GM12872 (cell line): ENCODE data around the gene HYAL2.

Experiments used
- TF ChIP-seq, protein P1 (sequence below): IDR thresholded peaks from 3 replicates; pipeline ENCODE4 v1.5.1; 2011; ENCODE audit warnings: low read depth, mild to moderate bottlenecking, low read length, moderate library complexity; ENCODE audit not compliant: insufficient read depth

HYAL2 gene

GRCh38 chr3:50319181-50319893 is 3.2 kb downstream of the HYAL2 start:
- TF ChIP-seq, protein P1, sequence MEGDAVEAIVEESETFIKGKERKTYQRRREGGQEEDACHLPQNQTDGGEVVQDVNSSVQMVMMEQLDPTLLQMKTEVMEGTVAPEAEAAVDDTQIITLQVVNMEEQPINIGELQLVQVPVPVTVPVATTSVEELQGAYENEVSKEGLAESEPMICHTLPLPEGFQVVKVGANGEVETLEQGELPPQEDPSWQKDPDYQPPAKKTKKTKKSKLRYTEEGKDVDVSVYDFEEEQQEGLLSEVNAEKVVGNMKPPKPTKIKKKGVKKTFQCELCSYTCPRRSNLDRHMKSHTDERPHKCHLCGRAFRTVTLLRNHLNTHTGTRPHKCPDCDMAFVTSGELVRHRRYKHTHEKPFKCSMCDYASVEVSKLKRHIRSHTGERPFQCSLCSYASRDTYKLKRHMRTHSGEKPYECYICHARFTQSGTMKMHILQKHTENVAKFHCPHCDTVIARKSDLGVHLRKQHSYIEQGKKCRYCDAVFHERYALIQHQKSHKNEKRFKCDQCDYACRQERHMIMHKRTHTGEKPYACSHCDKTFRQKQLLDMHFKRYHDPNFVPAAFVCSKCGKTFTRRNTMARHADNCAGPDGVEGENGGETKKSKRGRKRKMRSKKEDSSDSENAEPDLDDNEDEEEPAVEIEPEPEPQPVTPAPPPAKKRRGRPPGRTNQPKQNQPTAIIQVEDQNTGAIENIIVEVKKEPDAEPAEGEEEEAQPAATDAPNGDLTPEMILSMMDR, result no peak

GRCh38 chr3:50318615-50319014 is 3.9 kb downstream of the HYAL2 start:
- TF ChIP-seq, protein P1, result no peak

GRCh38 chr3:50318163-50318562 is 4.4 kb downstream of the HYAL2 start:
- TF ChIP-seq, protein P1, result no peak

DNA sequence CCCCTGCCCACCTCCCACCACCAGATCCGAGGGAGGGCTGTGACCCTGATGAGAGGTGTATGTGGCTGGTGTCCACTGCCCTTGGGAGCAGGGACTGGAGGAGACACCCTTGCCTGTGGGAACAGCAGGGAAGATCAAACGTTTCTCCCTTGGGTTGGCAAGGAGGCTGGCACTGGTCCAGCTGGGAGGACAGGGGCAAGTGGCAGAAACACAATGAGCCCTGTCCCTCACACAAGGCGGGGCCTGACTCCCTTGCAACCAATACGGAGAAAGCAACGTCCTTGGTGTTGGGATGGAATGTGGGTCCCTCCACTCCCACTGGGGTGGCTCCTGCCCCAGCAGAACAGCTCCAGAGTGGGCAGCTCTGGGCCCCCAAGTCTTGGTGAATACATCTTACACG is 5.2 kb downstream of the HYAL2 start:
- TF ChIP-seq, protein P1, result no peak

GRCh38 chr3:50316657-50317242 is 5.8 kb downstream of the HYAL2 start:
- TF ChIP-seq, protein P1, result no peak

DNA sequence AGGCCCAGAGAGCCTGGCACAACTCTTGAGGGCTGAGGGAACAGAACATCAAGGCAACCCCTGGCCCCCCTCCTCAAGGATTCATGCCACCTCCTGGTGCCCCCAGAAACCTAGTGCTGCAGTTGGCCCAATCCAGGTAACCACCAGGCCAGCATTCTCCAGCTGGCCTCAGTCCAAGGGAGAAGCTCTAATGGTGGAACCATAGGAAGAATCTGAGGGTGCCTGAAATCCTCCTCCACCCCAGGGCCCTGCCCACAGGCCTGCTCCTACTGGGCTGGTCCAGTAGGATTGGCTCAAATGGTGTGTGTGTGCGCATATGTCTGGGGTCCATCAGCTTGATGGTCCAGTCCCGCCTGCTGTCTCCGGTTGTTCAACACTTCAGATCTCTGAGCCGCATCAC is 7.7 kb downstream of the HYAL2 start:
- TF ChIP-seq, protein P1, result no peak

- TF ChIP-seq, protein P1, result no peak
Measured at GRCh38 chr3:50314342-50314741, 8.2 kb downstream of the HYAL2 start.
